ENCODE measurements around the gene TMBIM6. TPM values are rescaled to one million over a fixed set of nuclear protein-coding genes. Genes with fewer than 3 reads are reported as not detected.
"Not testable (repeated sequence)": the region's sequence is repeated elsewhere in the genome, so short reads cannot be mapped to it uniquely, and the experiment has no call there.

TMBIM6 gene, protein sequence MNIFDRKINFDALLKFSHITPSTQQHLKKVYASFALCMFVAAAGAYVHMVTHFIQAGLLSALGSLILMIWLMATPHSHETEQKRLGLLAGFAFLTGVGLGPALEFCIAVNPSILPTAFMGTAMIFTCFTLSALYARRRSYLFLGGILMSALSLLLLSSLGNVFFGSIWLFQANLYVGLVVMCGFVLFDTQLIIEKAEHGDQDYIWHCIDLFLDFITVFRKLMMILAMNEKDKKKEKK
- total RNA-seq: 379 and 388 TPM in 2 replicates

DNA sequence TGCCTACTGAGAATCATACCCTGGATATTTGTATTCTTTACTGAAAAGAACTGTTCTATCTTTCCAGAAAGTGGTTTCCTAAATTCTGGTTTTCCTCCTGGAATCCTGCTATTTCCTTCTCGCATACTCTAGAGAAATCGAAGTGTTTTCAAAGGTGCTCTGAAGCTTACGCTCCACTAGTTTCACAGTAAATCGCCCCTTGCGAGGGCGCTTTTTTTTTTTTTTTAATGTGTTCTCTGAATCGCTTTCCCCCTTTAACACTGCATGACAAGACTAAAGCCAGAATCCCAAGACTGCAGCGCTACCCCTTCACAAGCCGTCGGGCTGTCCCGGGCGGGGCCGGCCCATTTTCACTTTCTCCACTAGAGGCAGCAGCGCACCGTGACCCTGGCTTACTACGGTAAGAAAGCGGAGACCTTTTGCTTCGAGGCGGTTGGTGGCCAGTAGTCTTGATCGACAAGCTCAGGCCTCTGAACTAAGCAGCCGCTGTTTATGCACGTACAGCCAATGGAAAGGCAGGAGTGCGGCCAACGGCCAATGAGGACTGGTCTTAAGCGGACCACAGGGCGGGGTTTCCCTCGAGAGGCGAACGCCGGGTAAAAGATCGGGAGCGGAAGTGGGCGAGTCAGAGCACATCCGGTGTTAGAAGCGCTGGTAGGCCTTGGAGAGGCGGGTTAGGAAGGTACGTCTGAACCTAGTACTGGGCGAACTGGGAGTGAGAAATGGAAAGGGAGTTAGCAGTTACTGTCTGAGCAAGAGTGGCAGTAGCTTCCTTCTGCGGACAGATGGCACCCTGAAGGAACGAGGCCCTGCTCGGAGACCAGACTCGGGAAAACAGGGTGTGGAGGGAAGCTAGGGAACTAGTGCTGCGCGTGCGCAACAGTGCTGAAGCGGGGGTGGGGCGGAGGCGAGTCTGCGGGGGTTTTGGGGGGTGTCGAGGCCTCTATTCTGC, at the start of gene TMBIM6:
Gene TMBIM6, plus strand, starts transcription at position 628 of the 952 bp plus-strand sequence. CDS start 10,937 bp downstream, outside the sequence.
- DNase-seq (ENCODE audit: extremely low read depth, low read depth, low spot score): peak; percentile 100

DNA sequence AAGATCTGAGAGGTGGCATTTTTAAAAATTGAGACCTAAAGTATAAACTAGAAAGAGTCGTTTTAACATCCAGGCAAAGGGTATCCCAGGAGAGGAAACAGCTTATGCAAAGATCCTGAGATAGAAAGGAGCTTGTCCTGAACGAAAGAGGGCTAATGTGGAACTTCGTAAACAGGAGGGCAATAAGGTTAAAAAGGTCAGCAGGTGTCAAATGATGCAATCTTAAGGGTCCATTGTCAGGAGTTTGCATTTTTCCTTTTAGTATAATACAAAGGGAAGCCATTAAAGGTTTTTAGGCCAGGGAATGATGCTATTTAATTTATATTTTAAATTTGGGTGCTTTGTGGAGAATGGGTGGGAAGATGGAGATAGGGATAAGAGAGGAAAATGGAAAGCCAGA, 48.5 kb upstream of the TMBIM6 start:
- DNase-seq (ENCODE audit: extremely low read depth, low read depth, low spot score): no peak

DNA sequence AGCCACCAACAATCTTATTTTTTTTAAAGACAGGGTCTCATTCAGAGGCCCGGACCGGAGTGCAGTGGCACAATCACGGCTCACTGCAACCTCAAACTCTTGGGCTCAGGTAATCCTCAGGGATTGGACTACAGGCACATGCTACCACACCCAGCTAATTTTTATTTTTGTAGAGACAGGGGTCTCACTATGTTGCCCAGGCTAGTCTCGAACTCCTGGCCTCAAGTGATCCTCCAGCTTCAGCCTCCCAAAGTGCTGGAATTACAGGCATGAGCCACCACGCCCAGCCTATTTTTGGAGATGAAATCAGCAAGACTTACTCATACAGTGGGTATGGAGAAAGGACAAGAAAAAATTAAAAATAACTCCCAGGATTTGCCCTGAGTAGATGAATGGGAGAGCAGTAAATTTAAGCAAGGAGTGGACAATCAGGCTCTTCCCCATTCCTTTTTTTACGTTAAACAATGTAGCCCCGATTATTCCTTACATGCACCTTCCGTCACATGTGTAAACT, 47.4 kb upstream of the TMBIM6 start:
- no peak for DNase-seq (ENCODE audit: extremely low read depth, low read depth, low spot score)

DNA sequence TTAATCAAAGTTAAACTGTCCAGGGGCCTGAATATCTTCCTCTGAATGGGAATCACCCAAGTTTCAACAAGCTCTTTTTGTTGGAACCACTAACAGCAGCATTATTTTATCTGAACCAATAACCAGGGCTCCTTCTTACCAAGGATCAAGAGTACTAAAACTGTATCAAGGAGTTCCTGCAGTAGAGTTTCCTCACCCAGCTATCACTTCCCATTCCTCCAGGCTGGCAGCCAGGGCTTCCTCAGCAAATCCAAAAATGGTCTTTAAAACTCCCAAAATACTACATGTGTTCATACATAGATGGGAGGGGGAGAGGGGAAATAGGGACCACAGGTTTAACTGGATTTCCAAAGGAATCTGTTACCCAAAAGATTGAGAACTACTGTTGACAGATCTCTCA, 44.6 kb upstream of the TMBIM6 start:
- no peak for DNase-seq (ENCODE audit: extremely low read depth, low read depth, low spot score)

DNA sequence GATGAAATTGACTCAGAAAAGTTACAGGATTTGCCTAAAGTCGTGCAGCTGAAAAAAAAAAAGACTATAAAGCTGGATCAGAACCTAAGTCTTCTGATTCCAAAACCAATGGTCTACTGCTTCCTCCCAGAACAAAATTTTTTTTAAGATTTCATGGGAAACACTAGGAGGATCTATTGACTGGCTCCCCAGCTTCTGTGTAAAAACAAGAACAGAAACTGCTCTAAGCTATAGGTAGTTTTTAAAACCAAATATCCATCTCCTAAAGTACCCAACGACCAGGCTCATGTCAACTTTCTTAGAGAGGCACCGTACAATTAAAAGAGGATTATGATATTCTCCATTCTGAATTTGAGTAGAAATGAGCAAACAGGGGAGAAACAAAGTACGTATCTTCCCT, 43.5 kb upstream of the TMBIM6 start:
- DNase-seq (ENCODE audit: extremely low read depth, low read depth, low spot score): no peak

DNA sequence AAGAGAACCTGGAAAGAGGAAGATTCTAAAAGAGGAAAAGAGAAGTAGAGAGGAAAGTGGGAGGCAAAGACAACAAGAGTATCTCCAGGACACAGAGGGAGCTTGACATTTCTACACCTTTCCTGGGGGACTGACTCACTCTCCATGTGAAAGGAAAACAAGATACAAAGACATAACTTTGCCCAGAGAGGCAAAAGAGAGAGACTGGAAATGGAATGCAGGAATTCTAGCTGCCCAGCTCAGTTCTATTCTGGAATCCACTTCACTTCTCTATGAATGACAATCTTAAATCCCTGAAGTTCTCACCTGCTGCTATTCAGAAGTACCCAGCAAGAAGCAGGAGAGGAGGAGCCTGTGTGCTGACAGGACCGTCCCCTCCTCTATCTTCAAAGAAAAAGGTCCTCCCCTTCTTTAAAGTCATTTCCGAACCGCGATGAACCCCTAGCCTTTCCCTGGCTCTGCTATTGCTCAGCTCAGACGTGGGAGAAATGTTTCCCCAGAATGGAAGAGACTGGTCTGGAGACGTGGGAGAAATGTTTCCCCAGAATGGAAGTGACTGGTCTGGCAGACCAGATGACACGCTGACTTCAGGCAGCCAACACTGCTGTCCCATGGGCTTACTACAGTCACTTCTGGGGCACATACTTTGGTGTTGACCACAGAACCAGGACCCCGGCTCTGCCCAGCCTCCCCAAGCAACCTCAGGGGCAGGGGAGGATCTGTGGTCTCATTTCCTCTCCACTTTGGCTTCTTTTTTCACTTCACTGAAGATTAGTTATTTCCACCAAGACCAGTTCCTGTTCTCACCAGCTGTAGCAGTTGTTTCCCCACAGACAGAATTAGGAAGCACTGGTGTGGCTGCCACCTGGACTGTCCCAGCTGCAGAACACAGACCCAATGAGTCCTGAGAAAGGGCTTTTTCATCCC, 42.5 kb upstream of the TMBIM6 start:
- DNase-seq (ENCODE audit: extremely low read depth, low read depth, low spot score): no peak

DNA sequence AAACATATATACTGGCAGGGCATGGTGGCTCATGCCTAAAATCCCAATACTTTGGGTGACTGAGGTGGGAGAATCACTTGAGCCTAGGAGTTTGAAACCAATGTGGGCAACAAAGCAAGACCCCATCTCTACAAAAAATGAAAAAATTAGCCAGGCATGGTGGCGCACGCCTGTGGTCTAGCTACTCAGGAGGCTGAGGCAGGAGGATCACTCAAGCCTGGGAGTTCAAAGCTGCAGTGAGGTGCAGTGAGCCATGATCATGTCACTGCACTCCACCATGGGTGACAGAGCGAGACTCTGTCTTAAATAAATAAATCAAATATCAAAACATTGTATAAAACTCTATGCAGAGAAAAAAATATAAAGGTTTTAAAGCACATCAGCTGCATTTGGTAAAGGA, 39.3 kb upstream of the TMBIM6 start:
- DNase-seq (ENCODE audit: extremely low read depth, low read depth, low spot score): no peak

DNA sequence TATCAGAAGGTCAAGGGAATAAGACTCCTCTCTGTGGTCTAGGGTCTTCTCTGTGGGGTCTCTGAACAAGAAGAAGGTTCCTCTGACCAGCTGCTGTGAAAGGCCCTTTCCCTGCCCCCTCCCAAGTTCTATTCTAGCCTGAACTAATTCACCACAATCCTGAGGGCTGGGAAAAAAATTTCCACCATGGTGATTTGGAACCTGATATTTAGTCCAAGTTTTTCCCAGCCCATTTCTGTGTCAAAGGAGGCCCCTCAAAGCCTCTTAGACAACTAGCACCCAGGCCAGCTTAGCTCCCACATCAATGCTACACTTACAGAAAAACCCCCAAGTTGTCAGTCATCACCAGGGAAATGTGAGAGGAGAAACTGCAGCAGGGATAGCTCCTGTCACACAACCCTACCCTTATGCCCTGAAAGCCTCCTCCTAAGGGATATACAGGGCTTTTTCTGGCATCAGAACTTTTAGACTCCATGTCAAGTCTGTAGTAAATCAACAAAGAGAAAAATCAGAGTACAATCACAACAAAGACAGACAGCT, 38.6 kb upstream of the TMBIM6 start:
- DNase-seq (ENCODE audit: extremely low read depth, low read depth, low spot score): no peak

DNA sequence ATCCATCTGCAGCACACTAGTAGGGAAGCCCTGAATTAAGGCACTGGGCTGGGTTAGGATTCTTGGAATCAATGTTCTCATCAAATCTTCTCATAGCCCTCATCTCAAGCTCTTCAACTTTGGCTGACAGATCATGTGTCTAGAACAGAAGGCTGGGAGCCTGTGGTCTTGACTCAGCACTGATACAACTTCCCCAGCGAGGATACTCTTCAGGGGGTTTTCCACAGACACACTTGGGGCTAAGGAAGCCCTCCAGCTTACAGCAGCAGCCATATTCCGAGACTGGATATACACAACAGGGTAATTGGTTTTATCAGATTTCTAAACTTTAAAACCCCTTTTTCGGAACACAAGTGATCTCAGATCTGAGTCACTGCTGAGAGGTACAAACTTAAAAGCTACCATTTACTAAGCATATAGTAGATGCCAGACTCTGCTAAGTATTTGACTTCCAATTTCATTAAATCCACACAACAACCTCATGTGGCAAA, 37.7 kb upstream of the TMBIM6 start:
- no peak for DNase-seq (ENCODE audit: extremely low read depth, low read depth, low spot score)

DNA sequence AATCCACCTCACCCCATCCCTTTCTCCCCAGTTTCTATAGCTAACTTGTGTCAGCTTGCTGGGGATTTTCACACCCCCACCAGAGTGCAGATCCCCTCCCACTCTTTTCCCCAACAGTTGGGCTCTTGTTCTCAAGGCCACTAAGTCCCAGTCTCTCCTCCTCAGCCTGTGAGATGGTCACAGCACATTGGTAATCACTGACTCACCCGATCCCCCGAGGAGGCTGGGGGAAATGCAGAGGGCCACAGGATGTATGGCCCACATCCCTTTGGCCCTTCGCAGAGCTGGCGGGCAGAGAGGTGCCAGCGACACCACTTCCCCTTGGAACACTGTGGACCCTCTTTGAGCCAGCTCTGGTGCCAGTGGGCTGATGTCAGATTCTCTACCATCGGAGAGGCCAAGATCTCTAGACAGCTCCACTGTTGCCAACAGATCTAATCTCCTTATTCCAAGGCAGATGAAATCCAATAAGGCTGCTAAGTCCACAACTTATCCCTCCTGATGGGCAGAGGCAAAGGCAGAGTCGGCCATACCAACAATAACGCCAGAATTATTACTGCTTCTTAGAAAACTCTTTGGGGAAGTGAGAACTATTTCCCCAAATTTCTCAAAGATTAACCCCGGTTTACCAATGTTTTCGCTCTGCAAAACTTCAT, 35.8 kb upstream of the TMBIM6 start:
- DNase-seq (ENCODE audit: extremely low read depth, low read depth, low spot score): no peak

DNA sequence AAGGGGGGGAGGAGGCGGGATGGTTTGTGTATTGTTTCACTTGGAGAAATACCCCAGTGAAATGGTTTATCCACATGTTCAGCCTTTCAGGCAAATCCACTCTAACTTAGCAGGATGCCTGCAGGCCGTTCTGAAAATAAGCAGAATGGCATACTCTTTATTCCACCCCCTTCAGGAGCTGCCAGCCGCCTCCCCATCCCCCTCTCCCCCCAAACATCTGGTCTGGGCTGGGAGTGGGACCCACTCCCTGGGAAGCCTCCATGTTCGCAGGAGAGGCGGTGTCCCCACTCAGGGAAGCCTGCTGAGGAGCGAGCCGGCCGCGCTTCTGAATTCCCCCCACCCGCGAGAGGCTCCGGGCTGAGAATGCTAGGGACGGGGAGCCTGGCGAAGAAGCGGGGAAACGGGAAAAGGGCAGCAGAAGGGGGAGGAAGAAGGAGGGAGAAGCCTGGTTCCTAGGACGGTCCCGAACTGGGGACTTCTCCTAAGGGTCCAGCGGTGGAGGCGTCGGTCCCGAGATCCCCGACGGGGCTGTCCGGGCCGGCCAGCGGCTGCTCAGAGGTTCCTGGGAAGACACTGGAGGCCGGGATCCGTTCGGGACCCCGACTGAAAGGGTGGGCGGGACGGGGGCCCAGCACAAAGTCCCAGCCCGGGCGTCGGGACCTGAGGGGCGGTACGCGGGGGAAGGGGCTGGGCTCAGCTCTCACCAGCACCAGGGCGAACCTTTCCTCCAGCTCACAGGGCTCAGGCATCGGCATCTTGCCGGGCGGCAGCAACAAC, 34.8 kb upstream of the TMBIM6 start:
- DNase-seq (ENCODE audit: extremely low read depth, low read depth, low spot score): no peak

DNA sequence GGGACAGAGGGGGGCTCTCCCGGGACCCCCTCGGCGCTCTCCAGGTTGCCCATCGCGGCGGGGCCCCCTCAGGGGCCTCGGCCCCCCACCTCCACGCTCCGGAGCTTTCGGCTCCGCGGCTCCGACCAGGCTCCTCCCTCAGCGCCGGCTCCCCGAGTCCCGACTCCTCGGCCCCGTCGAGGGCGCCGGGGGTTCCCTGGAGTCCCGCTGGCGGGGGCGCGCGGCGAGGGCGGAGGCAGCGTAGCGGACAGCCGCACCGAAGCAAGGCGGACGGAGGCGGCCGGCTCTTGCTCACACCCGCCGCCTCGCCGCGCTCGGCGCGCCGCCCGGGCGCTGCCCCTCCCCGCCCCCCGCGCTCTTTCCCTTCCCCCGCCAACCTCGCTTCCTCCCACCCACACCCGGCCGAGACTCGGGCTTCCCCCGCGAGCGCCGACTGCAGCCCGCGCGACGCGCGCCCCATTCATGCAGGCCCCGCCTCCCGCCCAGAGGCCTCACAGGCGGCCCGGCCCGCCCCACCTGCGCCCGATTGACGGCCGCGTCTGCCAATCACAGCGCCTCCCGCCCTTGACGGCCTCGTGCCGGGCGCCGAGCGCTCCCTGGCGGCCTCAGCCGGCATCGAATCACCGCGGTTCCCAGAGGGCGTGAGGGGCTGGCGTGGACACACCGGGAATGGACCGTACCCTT, 34.1 kb upstream of the TMBIM6 start, which contains the start of gene FMNL3:
Gene FMNL3, minus strand, starts transcription at position 278 of the 684 bp plus-strand sequence. Its CDS starts 225 bp downstream, at position 53.
- DNase-seq (ENCODE audit: extremely low read depth, low read depth, low spot score): no peak

DNA sequence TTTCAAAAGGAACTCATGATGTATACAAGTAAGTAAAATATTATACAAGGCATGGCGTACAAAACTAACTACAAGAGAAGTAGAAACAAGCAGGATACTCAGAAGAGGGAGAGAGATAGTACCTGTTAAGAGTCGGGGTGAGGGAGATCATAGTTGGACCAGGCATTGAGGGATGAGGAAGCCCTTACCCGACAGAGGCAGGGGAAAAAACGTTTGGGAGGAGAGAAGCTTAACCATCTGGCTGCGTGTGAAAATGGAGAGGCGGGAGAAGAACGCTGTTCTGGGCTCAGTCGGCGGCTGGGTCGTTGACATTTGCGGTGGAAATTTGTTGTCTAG, 33.6 kb upstream of the TMBIM6 start:
- DNase-seq (ENCODE audit: extremely low read depth, low read depth, low spot score): no peak

DNA sequence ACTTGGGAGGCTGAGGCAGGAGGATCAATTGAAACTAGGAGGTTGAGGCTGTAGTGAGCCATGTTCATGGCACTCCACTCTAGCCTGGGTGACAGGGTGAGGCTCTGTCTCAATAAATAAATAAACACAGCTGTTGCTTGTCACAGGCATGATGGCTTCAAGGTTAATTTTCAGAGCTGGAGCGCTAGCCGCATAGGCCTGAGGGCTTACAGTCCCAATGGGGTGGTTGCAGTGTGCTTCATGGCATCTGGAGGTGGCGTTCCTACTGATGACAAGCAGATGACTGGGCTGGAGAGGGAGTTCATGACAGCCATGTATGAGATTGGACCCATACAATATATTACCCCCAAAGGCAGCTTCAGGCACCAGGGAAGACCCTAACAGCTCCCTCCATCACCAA, 32.5 kb upstream of the TMBIM6 start:
- no peak for DNase-seq (ENCODE audit: extremely low read depth, low read depth, low spot score)

DNA sequence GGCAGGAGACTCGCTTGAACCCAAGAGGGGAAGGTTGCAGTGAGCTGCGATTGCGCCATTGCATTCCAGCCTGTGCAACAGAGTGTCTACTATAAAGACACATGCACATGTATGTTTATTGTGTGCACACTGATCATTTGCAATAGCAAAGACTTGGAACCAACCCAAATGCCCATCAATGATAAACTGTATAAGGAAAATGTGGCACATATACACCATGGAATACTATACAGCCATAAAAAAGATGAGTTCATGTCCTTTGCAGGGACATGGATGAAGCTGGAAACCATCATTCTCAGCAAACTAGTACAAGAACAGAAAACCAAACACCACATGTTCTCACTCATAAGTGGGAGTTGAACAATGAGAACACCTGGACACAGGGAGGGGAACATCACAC, 27.4 kb upstream of the TMBIM6 start:
- DNase-seq (ENCODE audit: extremely low read depth, low read depth, low spot score): not testable (repeated sequence)

DNA sequence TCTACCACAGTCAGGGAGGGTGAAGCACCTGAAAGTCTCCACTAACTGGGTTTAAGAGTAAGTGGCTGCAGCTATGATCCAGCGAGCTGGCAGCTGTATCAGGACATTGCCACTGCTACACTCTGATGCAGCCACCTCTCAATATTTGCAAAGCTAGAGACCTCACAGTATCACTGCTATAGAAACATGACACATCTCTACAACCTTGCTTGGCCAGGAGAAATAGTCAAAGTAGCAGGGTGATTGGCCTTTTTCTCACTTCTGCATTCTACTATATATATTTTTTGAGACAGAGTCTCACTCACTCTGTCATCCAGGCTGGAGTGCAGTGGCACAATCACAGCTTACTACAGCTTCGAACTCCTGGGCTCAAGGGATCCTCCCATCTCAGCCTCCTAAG, 24.8 kb upstream of the TMBIM6 start:
- no peak for DNase-seq (ENCODE audit: extremely low read depth, low read depth, low spot score)

DNA sequence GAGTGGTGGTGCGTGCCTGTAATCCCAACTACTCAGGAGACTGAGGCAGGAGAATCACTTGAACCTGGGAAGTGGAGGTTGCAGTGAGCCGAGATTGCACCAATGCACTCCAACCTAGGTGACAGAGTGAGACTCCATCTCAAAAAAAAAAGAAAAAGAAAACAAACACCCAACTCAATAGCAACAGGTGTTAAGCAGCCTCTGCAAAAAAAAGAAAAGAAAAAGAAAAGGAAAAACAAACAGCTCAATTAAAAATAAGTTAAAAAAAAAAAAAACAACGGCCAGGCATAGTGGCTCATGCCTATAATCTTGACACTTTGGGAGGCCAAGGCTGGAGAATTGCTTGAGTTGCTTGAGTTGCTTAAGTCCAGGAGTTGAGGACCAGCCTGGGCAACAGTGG, 23.6 kb upstream of the TMBIM6 start:
- DNase-seq (ENCODE audit: extremely low read depth, low read depth, low spot score): not testable (repeated sequence)

DNA sequence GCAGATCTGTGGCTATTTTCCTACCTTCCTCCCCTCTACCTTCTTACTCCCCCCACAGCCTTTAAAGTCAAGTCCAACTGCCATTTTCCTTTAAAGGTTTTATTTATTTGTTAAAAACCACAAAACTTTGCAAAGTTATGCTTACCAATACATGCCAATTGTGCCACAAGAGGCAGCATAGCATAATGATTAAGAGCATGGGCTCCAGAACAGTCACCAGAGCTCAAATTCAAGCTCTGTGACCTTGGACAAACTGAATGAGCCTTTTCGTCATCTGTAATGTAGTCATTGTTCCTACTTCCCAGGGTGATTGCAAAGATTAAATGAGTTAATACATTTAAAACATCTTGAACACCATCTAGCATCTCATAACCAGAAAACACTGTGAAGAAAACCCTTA, 21.1 kb upstream of the TMBIM6 start:
- DNase-seq (ENCODE audit: extremely low read depth, low read depth, low spot score): no peak
